HG03159 (cell line): ENCODE data around the gene SOD1.

Experiments used
- ATAC-seq: cut with Tn5 transposase; IDR thresholded peaks from one replicate; pipeline ENCODE4 v1.9.1; 2021; ENCODE audit warnings: mild to moderate bottlenecking, moderate library complexity; ENCODE audit not compliant: unreplicated experiment

Gene SOD1

GRCh38 chr21:31678478-31678877 lies 19.0 kb downstream of the SOD1 start:
- ATAC-seq: no peak

DNA sequence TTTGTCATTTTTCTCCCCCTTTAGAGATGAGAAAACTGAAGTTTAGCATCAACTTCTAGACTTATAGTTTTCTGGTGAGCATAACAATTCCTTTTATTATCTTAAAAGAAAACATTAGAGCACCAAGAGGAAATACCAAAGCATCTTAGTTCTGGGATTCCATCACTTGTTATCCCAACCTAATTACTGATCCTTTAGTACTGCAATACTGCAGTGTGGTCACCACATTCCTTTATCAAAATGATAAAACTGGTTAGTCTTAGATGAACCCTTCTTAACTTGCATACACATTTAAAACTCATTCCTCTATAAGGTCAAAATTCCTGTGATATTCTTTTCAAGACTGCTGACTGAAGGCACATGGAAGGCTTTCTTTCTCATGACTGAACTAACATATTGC lies 23.1 kb downstream of the SOD1 start:
- no peak for ATAC-seq

- no peak for ATAC-seq
These were observed 23.5 kb downstream of the SOD1 start for GRCh38 chr21:31683029-31683428.

DNA sequence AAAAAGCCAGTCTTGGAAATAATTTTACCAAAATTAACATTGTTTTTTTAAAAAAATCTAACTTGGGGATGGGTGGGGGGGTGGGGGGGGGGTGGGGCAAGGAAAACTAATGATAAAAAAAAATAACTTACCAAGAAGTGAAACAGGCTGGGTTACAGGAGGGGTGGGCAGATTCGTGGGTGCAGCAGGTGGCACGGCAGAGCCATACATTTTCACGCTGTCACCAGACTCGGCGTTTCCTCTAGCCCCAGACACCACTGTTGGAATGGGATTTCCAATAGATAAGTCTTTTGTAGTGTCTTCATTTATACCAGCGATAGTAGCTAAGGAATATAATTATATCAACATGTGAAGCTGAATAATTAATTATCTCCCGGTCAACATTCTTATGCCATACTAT lies 25.4 kb downstream of the SOD1 start:
- no peak for ATAC-seq

DNA sequence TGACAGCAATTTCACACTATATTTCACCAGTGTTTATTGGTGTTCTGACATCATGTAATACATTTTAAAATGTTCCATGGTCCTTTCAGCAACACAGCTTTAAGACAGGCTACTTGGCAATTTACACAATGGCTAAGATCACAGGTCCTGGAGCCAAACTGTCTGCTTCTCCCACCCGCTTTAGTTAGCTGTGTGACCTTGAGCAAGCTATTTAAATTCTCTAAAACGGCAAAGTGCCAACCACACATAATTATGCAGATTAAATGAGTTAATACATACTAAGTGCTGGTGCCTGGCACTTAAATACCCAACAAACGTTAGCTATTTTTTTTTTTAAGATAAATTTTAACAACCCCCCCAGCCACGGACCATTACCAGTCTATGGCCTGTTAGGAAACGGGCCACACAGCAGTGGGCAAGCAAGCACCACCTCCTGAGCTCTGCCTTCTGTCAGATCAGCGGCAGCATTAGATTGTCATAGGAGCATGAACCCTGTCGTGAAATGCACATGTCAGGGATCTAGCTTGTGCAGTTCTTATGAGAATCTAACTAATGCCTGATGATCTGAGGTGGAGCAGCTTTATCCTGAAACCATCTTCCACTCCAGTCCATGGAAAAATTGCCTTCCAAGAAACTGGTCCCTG lies 26.9 kb downstream of the SOD1 start:
- no peak for ATAC-seq

GRCh38 chr21:31687108-31687507 lies 27.6 kb downstream of the SOD1 start:
- ATAC-seq: no peak

DNA sequence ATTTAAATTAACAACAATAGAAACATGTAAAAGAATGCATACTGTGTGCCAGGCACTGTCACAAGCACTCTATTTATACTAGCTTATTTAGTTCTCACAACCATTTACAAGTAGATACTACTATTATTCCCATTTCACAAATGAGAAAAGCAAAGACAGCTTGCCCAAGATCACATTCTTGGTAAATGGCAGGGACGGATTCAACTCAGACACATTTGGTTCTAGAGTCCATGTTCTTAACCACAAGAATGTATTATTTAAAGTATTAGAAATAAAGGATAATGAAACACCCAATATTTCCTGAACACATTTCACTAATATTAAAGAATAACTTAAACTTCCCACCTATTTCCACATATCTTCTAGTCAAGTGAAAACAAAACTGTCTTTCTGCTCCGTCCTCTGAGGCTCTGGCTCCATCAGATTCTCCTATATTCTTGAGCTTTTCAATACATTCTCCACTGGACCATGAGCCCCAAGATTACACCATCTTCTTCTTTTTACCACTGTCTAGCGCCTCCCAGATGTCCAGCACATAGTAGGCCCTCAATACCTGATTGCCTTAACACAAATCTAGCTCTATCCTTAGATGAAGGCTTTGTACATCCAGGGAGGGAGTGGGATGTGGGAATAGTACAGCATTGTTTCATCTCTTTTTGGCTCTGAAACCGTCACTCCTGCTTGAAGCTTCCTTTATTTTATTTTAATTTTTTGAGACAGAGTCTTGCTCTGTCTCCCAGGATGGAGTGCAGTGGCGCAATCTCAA lies 29.3 kb downstream of the SOD1 start:
- no peak for ATAC-seq

DNA sequence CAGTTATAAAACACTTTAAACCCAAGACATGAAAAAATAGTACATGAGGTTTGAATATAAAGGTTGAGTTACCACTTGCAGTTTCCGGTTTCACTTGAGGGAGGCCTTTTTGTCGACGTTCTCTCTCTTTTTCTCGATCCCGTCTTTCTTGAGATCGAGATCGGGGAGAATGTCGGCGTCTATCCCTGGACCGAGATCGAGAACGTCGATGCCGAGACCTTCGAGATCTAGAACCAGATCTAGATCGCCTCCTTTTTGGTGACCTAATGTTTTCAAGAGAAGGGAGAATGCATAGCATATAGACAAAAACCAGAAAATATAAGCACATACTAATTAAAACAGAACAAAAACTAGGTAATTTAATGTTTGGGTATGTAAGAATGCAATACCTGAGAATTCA lies 33.7 kb downstream of the SOD1 start:
- ATAC-seq: no peak

DNA sequence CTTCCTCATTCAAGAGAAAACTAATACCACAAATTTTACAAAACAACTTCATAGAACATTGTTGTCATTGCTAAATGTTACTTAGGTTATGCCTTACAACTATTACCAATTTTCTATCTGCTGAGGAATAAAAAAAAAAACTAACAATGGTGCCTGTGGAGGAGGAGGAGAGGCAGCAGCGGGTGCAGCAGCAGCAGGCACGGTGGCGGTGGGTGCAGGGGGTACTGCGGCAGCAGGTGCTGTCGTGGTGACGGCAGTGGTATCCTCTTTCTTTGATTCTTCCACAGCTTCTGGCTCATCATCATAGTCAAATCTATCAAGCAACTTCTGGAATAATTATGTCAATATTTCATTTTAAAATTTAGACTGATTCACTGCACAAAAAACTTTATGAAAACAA lies 36.9 kb downstream of the SOD1 start:
- no peak for ATAC-seq

GRCh38 chr21:31698461-31698860 lies 39.0 kb downstream of the SOD1 start:
- ATAC-seq: no peak

DNA sequence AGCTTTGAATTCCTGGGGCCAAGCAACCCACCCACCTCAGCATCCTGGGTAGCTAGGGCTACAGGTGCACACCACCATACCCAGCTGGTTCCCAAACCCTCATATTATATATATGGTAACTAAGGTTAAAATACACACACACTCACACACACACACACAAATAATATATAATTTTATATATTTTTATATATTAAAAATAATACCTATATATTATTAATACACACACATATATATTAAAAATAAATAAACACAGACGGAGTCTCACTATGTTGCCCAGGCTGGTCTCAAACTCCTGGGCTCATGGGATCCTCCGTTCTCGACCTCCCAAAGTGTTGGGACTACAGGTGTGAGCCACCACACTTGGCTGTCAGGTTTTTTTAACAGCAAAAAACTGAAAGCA lies 40.5 kb downstream of the SOD1 start:
- no peak for ATAC-seq

GRCh38 chr21:31706562-31706961 lies 47.1 kb downstream of the SOD1 start:
- no peak for ATAC-seq

GRCh38 chr21:31707499-31707898 lies 48.0 kb downstream of the SOD1 start:
- ATAC-seq: no peak

GRCh38 chr21:31708541-31708940 lies 49.0 kb downstream of the SOD1 start:
- ATAC-seq: no peak

- no peak for ATAC-seq
These were observed 51.1 kb downstream of the SOD1 start for GRCh38 chr21:31710586-31710985.

DNA sequence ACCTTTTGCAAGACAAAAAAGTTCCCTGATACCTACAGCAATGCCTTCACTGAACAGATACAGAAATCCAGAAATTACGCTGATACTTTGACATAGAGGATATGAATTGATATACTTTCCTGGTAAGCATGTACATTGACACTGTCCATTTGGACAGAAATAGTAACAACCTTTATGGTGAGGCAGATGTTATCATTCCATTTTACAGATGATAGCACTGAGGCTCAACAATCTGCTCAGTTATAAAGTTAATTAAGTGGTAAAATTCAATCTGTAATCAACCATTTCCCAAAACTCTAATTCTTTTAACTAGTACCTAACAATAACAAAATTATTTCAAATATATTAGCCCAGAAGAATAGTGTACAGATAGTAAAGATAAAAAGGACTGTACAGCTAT lies 51.8 kb downstream of the SOD1 start:
- no peak for ATAC-seq

- ATAC-seq: no peak
These were observed 52.3 kb downstream of the SOD1 start for GRCh38 chr21:31711745-31712285.

DNA sequence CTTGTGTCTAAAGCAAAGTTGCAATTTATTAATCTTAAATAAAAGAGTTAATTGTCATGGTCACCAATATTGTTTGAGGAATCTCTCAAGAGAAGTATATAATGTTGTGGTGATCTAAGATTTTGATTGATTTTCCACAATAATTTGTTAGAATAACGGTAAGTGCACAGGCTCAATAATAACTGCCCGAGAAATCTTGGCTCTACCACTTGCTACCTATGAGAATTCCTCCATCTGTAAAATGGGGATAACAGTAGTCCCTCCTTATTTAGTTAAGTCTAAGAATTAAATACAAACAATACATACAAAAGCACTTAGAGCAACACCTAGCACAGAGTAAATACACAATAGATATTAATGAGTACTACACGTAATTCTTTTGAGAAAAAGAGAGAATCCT lies 53.6 kb downstream of the SOD1 start:
- no peak for ATAC-seq

DNA sequence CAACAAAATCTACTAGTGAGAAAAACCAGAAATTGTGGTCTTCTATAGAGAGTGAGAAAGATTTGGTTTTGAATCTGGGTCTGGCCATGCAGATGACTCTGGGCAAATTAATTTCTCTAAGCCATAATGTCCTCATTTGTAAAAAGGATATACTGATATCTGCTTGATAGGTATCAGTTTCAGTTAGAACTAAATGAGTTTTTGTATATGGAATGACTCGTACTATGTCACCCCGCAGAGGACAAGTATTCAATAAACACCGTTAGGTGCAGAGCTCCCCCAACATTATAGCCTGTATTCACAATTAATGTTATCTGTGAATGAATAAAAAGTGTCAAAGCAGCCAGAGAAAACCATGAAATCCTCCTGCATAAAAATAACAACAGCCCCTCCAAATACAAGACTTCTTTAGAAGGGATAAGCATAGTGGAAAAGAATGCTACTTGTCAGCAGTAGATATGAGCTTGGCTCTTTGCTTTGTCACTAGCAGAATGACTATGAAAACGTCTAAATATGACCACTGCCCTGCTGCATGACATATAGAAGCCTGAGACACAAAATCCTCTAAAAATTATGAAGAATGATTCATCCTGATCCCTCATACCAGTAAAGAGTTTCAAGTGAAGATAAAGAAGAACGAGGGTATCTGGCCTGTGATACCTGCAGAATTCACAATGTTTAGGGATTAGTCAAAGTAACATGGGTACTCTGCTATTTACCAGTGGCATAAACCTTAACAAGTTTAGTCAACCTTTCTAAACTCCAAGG lies 54.7 kb downstream of the SOD1 start:
- ATAC-seq: no peak

DNA sequence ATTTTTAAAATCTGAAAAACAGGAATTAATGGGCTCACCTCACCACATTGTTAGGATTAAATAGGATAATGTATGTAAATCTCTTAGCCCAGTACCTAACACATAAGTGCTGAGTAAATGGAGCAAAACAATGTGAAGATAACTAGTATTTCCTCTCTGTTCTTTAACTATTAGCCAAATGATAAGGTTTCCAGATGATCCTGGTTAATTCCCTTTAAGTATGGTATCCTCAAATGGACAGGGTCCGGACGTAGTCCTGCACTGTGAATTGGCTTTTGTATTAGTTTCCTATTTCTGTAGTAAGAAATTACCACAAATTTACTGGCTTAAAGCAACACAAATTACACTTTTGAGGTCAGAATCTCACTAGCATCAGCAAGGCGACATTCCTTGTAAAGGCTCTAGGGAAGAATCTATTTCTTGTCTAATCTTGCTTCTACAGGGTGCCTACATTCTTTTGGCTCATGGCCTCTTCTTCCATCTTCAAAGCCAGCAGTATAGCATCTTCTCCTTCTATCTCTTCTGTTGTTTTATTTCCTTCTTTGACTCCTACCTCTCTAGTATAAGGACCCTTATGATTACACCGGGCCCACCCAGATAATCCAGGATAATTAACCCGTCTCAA lies 55.4 kb downstream of the SOD1 start:
- ATAC-seq: no peak

- ATAC-seq: no peak
These were observed 56.6 kb downstream of the SOD1 start for GRCh38 chr21:31716106-31716505.
